ES-I3 (cell line): Measurements from ENCODE around the gene COL9A3.

Experiments used
- H3K36me3 ChIP-seq: 2 replicates; pipeline ENCODE4 v1.6.1; 2013; ENCODE audit warnings: mild to moderate bottlenecking, low read length, control low read depth, moderate library complexity; ENCODE audit not compliant: insufficient read depth
- H3K4me1 ChIP-seq: 2 replicates; pipeline ENCODE4 v1.6.1; 2013; ENCODE audit warnings: mild to moderate bottlenecking, control low read depth, low read length; ENCODE audit not compliant: insufficient read depth
- H3K9ac ChIP-seq: 2 replicates; pipeline ENCODE4 v1.6.1; 2013; ENCODE audit warnings: low read depth, mild to moderate bottlenecking, low read length, moderate library complexity
- H3K9me3 ChIP-seq: 2 replicates; pipeline ENCODE4 v1.6.1; 2013; ENCODE audit warnings: mild to moderate bottlenecking, low read length, moderate library complexity; ENCODE audit not compliant: control insufficient read depth, insufficient read depth

COL9A3 gene

DNA sequence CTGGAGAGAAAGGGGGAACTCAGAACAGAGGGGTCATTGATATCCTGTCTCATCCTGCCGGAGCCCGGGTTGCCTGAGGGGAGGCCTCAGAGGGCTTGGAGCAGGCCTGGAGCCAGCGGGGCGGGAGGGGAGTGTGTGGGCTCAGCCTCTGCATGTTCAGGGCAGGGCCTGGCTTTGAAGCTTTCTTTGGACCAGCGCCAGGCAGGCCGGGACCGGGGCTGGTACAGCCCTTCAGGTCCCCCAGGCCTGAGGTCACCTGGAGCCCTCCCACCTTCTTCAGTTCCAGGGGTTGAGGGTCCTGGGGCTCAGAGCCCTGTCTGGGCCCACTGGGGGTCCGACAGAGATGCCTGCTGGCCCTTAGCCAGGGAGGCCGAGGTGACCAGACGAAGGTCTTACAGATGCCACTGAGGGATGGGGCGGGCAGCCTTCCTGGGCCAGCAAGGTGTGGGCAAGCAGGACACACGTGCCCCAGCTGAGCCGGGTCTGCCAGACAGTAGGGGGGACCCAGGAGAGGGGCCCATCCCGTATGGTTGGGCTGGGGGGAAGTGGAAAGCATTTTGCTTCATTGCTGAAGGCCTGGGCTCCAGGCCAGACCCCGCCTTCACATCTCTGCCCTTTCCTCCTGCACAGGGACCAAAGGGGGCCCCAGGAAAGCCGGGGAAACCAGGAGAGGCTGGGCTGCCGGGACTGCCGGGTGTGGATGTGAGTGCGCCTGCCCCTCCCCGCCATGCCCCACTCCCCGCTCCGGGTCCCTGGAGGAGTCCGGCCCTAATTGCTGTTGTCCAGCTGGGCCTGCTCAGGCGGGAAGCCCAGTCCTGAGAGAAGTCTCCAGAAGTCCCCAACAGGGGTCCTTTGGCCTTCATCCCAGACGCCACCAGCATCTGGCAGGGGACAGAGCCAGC lies 2.0 kb downstream of the COL9A3 start:
- no peaks in the 10 kb centered on the region for H3K36me3 ChIP-seq
- no peaks in the 10 kb centered on the region for H3K9me3 ChIP-seq
- no peak overlapping the region for H3K9ac ChIP-seq
- H3K4me1 ChIP-seq: peaks cover 22% of the 10 kb centered on the region; the same call in 1 of the 2 replicates

DNA sequence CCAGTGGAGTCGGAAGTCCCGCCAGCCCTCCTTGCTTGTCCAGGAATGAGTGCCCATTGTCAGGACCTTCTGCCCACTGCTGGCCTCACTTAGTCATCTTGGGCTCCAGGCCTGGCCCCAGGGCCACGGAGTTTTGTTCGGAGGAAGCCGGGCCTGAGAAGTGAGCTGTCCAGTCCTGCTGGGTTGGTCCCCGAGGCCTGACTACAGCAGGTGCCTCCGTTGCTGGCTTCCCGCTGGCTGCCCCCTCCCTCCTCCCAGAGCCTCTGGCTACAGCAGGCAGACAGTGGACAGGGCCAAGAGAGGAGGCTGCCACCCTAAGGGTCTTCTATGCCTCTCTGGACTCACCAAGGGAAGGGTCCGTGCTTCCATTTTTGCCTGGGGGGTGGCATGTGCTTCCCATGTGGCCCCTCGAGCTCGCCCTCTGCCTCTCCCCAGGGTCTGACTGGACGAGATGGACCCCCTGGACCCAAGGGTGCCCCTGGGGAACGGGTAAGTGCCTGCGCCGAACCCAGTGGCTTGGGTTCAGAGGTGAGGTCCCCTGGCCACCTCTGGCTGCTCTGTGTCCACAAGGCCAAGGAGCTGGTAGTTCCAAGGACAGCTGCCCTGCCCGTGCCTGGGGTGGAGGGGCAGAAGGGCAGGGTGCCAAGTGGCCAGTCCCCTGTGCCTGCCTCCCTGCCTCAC lies 2.8 kb downstream of the COL9A3 start:
- Histone ChIP-seq H3K36me3 (no peaks in the 10 kb centered on the region), H3K4me1 (peaks cover 23% of the 10 kb centered on the region; the same call in 1 of the 2 replicates), H3K9ac (no peak overlapping the region), H3K9me3 (no peaks in the 10 kb centered on the region)

GRCh38 chr20:62820208-62820961 lies 3.5 kb downstream of the COL9A3 start:
- peaks cover 18% of the 10 kb centered on the region; the same call in 1 of the 2 replicates for H3K4me1 ChIP-seq
- no peak overlapping the region for H3K9ac ChIP-seq
- H3K36me3 ChIP-seq: no peaks in the 10 kb centered on the region
- H3K9me3 ChIP-seq: no peaks in the 10 kb centered on the region

DNA sequence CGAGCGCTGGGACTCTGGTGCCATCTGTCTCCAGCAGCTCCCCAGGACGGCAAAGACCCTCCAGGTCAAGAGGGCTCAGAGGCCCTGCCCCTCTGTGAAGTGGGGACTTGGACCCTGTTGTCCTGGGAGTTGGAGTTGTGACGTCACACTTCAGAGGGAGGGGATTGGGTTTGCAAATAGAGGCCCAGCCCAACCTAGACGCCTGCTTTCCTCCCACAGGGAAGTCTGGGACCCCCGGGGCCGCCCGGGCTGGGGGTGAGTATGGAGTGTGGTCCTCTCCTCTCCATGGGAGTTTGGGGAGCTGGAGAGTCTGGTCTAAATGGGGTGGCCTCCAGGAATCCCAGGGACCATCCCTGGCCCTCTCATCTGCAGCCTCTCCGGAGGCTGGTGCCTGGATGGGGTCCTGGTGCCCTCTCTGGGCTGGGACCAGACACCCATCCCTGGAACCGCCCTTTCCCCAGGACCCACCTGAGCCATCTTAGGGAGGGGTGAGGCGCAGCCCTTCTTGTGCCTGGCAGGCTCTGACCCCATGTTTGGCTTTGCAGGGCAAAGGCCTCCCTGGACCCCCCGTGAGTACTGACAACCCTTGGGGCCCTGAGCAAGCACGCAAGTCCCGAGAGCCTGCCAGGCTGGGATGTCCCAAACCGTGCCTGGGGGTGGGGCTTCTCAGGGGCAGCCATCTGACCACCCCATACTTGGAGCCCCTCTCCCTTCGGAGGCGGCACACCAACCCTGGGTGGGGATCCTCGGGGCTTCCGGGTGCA lies 4.3 kb downstream of the COL9A3 start:
- no peaks in the 10 kb centered on the region for H3K36me3 ChIP-seq
- H3K9me3 ChIP-seq: no peaks in the 10 kb centered on the region
- no peak overlapping the region for H3K9ac ChIP-seq
- H3K4me1 ChIP-seq: peaks cover 15% of the 10 kb centered on the region; the same call in 1 of the 2 replicates

DNA sequence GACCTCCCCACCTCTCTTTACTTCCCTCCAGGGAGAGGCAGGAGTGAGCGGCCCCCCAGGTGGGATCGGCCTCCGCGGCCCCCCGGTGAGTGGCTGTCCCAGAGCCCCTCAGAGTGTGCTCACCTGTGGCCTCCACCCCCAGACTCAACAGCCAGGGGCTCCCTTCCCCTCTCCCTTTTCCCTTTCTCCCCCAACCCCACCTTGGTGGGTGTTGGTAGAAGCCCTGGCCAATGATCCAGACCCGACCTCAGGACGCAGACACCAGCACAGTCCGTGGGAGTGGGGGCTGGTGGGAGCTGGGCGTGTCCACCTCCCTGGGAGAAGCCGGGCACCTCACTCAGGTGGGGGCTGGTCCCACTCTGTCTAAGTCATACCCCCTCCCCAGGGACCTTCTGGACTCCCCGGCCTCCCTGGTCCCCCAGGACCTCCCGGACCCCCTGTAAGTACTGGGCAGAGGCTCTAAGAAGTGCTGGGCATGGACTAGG lies 4.9 kb downstream of the COL9A3 start:
- H3K36me3 ChIP-seq: no peaks in the 10 kb centered on the region
- peaks cover 15% of the 10 kb centered on the region; the same call in 1 of the 2 replicates for H3K4me1 ChIP-seq
- H3K9me3 ChIP-seq: no peaks in the 10 kb centered on the region
- no peak overlapping the region for H3K9ac ChIP-seq

GRCh38 chr20:62822239-62822787 lies 5.5 kb downstream of the COL9A3 start:
- H3K9me3 ChIP-seq: no peaks in the 10 kb centered on the region
- no peaks in the 10 kb centered on the region for H3K36me3 ChIP-seq
- H3K4me1 ChIP-seq: peaks cover 15% of the 10 kb centered on the region; the same call in 1 of the 2 replicates
- no peak overlapping the region for H3K9ac ChIP-seq

DNA sequence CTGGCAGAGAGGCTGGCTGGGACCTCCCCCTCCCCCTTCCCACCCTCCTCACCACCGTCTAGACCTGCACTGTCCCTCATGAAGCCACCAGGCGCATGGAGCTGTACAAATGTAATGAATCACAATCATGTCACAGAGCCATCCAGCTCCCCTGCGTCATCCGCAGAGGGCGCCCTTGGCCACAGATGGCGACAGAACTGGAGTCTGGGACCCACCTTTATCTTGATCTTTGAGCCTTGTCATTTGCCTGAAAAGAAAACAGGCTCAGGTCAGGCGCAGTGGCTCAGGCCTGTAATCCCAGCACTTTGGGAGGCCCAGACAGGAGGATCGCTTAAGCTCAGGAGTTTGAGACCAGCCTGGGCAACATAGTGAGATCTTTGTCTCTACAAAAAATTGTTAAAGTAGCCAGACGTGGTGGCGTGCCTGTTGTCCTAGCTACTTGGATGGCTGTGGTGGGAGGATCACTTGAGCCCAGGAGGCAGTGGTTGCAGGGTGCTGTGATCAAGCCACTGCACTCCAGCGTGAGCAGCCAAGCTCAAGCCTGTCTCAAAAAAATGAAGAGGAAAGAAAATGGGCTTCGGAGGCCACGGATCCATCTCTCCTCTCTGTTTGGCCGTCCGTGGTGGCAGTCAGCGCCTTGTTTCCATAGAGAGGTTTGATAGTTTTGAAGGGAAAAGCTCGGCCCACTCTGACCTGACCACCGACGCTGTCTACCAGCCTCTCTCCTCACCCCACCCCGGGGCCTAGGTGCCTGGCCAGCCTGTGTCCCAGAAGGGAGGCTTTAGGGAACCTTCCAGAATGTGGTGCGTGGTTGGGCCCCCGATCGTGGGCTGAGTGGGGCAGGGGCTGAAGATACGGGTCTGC lies 6.2 kb downstream of the COL9A3 start:
- Histone ChIP-seq H3K9ac (no peak overlapping the region), H3K36me3 (no peaks in the 10 kb centered on the region), H3K9me3 (no peaks in the 10 kb centered on the region), H3K4me1 (peaks cover 14% of the 10 kb centered on the region; the same call in 1 of the 2 replicates)

- Histone ChIP-seq H3K9me3 (no peaks in the 10 kb centered on the region), H3K4me1 (peaks cover 9% of the 10 kb centered on the region; the same call in 1 of the 2 replicates), H3K36me3 (no peaks in the 10 kb centered on the region), H3K9ac (no peak overlapping the region)
Observed at GRCh38 chr20:62823688-62824475, 7.0 kb downstream of the COL9A3 start.

DNA sequence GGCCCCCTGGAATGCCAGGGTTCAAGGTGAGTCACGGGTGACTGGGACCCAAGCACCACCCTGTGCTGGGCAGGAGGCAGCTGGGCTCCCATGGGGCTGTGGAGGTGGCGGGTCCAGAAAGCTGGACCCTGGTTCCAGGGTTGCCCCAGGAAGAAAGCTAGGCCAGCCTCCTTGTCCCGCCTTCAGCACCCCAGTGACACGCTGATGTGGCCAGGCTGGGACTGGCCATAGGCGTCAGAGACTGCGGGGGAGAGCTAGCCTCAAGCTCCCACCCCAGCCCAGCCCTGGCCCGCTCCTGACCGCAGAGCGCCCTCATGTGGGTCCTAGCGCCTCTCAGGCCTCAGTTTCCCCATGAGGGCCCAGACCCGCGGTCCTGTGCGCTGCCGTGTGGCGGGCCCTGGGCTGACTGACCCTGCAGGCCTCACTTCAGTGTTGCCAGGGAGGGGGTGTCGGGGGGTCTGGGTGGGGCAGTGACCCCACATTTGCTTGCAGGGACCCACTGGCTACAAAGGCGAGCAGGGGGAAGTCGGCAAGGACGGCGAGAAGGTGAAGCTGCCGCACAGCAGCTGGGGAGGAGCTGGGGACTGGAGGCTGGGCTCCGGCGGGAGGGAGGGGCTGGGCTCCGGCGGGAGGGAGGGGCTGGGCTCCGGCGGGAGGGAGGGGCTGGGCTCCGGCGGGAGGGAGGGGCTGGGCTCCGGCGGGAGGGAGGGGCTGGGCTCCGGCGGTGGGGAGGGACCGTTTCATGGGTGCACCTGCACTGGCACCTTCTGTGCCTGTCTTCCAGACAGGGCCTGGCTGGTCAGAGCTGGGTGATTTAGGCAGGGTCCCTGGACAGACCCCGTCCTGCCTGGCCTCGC lies 7.9 kb downstream of the COL9A3 start:
- Histone ChIP-seq H3K4me1 (peaks cover 9% of the 10 kb centered on the region; the same call in 1 of the 2 replicates), H3K36me3 (no peaks in the 10 kb centered on the region), H3K9ac (no peak overlapping the region)

GRCh38 chr20:62825333-62825985 lies 8.6 kb downstream of the COL9A3 start:
- Histone ChIP-seq H3K36me3 (no peaks in the 10 kb centered on the region), H3K4me1 (peaks cover 9% of the 10 kb centered on the region; the same call in 1 of the 2 replicates), H3K9me3 (no peaks in the 10 kb centered on the region), H3K9ac (no peak overlapping the region)

More for the DNA sequence above, 7.9 kb downstream of the COL9A3 start:
- no peaks in the 10 kb centered on the region for H3K9me3 ChIP-seq

DNA sequence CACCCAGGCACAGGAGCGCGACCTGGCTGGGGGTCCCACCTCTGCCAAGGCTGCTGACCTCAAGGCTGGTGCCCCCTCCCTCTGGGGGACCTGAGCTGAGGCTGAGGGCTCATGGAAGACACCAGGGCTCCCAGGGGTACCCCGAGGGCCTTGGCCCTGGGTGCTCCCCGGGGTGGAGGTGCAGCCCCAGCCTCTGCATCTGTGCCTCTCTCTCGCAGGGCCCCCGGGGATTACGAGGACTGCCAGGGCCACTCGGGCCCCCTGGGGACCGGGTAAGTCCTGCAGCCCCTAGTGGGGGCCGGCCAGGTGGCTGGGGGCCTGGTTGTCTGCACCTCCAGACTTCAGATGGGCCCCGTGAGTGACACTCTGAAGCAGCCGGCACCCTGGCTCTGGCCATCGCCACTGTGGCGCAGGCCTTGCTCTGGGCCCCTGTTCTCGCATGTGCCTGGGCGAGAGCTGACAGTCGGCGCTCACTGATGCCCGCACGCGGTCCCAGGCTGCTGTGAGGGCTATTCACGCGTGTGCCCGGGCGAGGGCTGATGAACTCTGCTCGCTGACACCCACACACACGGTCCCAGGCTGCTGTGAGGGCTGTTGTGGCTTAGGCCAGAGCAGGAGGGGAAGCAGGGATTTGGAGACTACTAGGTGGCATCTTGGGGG lies 9.3 kb downstream of the COL9A3 start:
- no peaks in the 10 kb centered on the region for H3K36me3 ChIP-seq
- H3K9ac ChIP-seq: no peak overlapping the region
- no peaks in the 10 kb centered on the region for H3K9me3 ChIP-seq
- H3K4me1 ChIP-seq: peaks cover 9% of the 10 kb centered on the region; the same call in 1 of the 2 replicates
